ENCODE data around the gene NPR2. TPM values are rescaled to one million over a fixed set of nuclear protein-coding genes. Genes with fewer than 3 reads are reported as not detected.
A peak's percentile ranks its signal among the peaks of the same experiment; 100 is the strongest.

Gene NPR2
- total RNA-seq, 2 experiments from 2014 or later, result 4.7 to 9.8 TPM

DNA sequence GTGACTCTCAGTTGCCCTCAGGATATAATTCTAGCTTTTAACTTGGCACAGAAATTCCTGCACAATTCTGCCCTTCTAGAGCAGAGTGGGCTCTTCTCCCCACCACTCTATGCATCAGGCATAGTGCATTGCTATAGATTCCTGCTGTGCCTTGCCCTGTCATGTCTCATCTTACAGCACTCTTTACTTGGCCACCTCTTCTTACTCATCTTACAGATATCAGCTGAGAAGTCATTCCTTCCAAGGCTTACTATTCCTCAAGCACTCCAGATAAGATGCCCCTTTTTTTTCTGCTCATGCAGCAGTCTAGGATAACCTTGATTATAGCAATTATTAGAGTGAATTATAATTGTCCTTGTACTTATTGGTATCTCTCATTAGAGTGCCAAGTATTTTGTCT, 31.5 kb downstream of the NPR2 start:
- TF ChIP-seq, protein P1, sequence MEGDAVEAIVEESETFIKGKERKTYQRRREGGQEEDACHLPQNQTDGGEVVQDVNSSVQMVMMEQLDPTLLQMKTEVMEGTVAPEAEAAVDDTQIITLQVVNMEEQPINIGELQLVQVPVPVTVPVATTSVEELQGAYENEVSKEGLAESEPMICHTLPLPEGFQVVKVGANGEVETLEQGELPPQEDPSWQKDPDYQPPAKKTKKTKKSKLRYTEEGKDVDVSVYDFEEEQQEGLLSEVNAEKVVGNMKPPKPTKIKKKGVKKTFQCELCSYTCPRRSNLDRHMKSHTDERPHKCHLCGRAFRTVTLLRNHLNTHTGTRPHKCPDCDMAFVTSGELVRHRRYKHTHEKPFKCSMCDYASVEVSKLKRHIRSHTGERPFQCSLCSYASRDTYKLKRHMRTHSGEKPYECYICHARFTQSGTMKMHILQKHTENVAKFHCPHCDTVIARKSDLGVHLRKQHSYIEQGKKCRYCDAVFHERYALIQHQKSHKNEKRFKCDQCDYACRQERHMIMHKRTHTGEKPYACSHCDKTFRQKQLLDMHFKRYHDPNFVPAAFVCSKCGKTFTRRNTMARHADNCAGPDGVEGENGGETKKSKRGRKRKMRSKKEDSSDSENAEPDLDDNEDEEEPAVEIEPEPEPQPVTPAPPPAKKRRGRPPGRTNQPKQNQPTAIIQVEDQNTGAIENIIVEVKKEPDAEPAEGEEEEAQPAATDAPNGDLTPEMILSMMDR (conservative IDR thresholded peaks at IDR 0.05; ENCODE audit: low read length), result no peak
- no peak for TF ChIP-seq EZH2phosphoT487 (IDR thresholded peaks at IDR 0.05; ENCODE audit: borderline replicate concordance, low read depth, low read length)
- POLR2A ChIA-PET, result interaction anchor here (0.6 to 1.7 kb wide), 2 partner anchors 10 to 12 kb away, joined by 3 to 4 read pairs; no protein-coding TSS in a partner anchor
- Histone ChIP-seq H3K4me2 (ENCODE audit: low read length) (no peak overlapping the region), H3K4me3 (ENCODE audit: low read depth, low read length, poor library complexity, severe bottlenecking) (no peak overlapping the region), H4K20me1 (ENCODE audit: insufficient read depth, low read length) (no peaks in the 10 kb centered on the region), H3K4me1 (ENCODE audit: insufficient read depth, low read length, poor library complexity, severe bottlenecking) (peaks cover 6% of the 10 kb centered on the region), H3K27ac (ENCODE audit: low read depth, low read length, poor library complexity, severe bottlenecking) (no peak overlapping the region), H3K79me2 (ENCODE audit: insufficient read depth, low read depth, low read length) (no peaks in the 10 kb centered on the region), H3K36me3 (ENCODE audit: insufficient read depth, low read length) (no peaks in the 10 kb centered on the region), H2AFZ (ENCODE audit: low read length) (no peak overlapping the region), H3K9me2 (ENCODE audit: insufficient read depth, low read length) (no peaks in the 10 kb centered on the region), H3K9me3 (ENCODE audit: low read length) (no peaks in the 10 kb centered on the region)
- intact Hi-C loops (cut with micrococcal nuclease; ENCODE audit: unreplicated experiment), result no loop called here
- CTCF ChIA-PET (ENCODE audit: unreplicated experiment), result no interaction called here
- BruUV-seq (replicated peaks), result no TSS peak
- DNase-seq (ENCODE audit: low spot score), result no peak

GRCh38 chr9:35826071-35826701, 34.8 kb downstream of the NPR2 start:
- no peak overlapping the region for H3K4me3 ChIP-seq (ENCODE audit: low read depth, low read length, poor library complexity, severe bottlenecking)
- intact Hi-C loops (cut with micrococcal nuclease; ENCODE audit: unreplicated experiment), result loop anchor here (1.0 to 5.0 kb wide), 4 partner anchors 36 to 169 kb away; partner anchors contain the start of genes CCDC107 and RMRP
- no peaks in the 10 kb centered on the region for H3K9me2 ChIP-seq (ENCODE audit: insufficient read depth, low read length)
- no peaks in the 10 kb centered on the region for H3K79me2 ChIP-seq (ENCODE audit: insufficient read depth, low read depth, low read length)
- no peaks in the 10 kb centered on the region for H4K20me1 ChIP-seq (ENCODE audit: insufficient read depth, low read length)
- POLR2A ChIA-PET, result interaction anchor here (0.6 kb wide), 2 partner anchors 36 to 37 kb away, joined by 4 to 5 read pairs; no protein-coding TSS in a partner anchor
- CTCF ChIA-PET (ENCODE audit: unreplicated experiment), result interaction anchor here (1.0 kb wide), 1 partner anchor 33 kb away, joined by 3 read pairs; no protein-coding TSS in a partner anchor
- H2AFZ ChIP-seq (ENCODE audit: low read length), result peak overlapping the region; percentile 22; the same call in 1 of the 2 replicates
- no peak overlapping the region for H3K27ac ChIP-seq (ENCODE audit: low read depth, low read length, poor library complexity, severe bottlenecking)
- TF ChIP-seq EZH2phosphoT487 (IDR thresholded peaks at IDR 0.05; ENCODE audit: borderline replicate concordance, low read depth, low read length), result no peak
- TF ChIP-seq, protein P1 (conservative IDR thresholded peaks at IDR 0.05; ENCODE audit: low read length), result peak; percentile 98
- no peaks in the 10 kb centered on the region for H3K36me3 ChIP-seq (ENCODE audit: insufficient read depth, low read length)
- H3K4me2 ChIP-seq (ENCODE audit: low read length), result no peak overlapping the region
- peak; percentile 73 for DNase-seq (ENCODE audit: low spot score)
- peaks cover 20% of the 10 kb centered on the region for H3K4me1 ChIP-seq (ENCODE audit: insufficient read depth, low read length, poor library complexity, severe bottlenecking)
- H3K9me3 ChIP-seq (ENCODE audit: low read length), result no peaks in the 10 kb centered on the region
- BruUV-seq (replicated peaks), result no TSS peak

DNA sequence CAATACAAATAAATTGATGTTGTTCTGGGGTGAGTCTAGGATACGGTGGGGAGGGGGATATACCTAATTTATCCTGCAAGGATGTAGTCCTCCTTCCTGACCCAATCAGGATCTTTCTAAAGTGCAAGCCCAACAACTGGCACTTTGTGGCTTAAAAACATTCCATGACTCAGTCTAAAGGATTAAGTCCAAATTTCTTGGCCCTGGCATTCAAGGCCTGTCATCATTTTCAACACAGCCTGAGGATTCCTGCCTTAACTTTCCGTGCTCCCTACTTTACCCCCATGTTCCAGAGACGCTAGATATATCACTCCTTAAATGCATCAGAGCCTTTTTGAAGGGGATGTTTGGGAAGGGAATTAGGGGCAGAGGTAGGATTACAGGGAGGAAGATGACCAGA, 36.1 kb downstream of the NPR2 start:
- H2AFZ ChIP-seq (ENCODE audit: low read length), result no peak overlapping the region
- H3K4me3 ChIP-seq (ENCODE audit: low read depth, low read length, poor library complexity, severe bottlenecking), result no peak overlapping the region
- no TSS peak for BruUV-seq (replicated peaks)
- no peaks in the 10 kb centered on the region for H3K9me3 ChIP-seq (ENCODE audit: low read length)
- ChIA-PET CTCF (ENCODE audit: unreplicated experiment) (interaction anchor here (0.6 kb wide), 1 partner anchor 279 kb away, joined by 3 read pairs; no protein-coding TSS in a partner anchor), POLR2A (no interaction called here)
- no peaks in the 10 kb centered on the region for H3K79me2 ChIP-seq (ENCODE audit: insufficient read depth, low read depth, low read length)
- no peaks in the 10 kb centered on the region for H4K20me1 ChIP-seq (ENCODE audit: insufficient read depth, low read length)
- no peak for DNase-seq (ENCODE audit: low spot score)
- intact Hi-C loops (cut with micrococcal nuclease; ENCODE audit: unreplicated experiment), result loop anchor here (5.0 kb wide), 2 partner anchors 90 to 170 kb away; partner anchors contain the start of genes CCDC107 and RMRP
- no peak for TF ChIP-seq EZH2phosphoT487 (IDR thresholded peaks at IDR 0.05; ENCODE audit: borderline replicate concordance, low read depth, low read length)
- TF ChIP-seq, protein P1 (conservative IDR thresholded peaks at IDR 0.05; ENCODE audit: low read length), result no peak
- no peaks in the 10 kb centered on the region for H3K36me3 ChIP-seq (ENCODE audit: insufficient read depth, low read length)
- no peaks in the 10 kb centered on the region for H3K9me2 ChIP-seq (ENCODE audit: insufficient read depth, low read length)
- no peak overlapping the region for H3K4me2 ChIP-seq (ENCODE audit: low read length)
- H3K4me1 ChIP-seq (ENCODE audit: insufficient read depth, low read length, poor library complexity, severe bottlenecking), result peaks cover 20% of the 10 kb centered on the region
- no peak overlapping the region for H3K27ac ChIP-seq (ENCODE audit: low read depth, low read length, poor library complexity, severe bottlenecking)
